A549 (cell line): ENCODE measurements around the gene PRSS2. TPM values are rescaled to one million over a fixed set of nuclear protein-coding genes. Genes with fewer than 3 reads are reported as not detected.

ENCODE experiments used
- ATAC-seq, 2 experiments: fragments of 200-7000 bp in 1 of 2; fragments of >200 bp in 1 of 2; cut with Nextera tagmentation in 1 of 2; cut with Tn5 transposase in 1 of 2; 3 replicates each; pipeline versions ENCODE4 v1.8.0 to v1.9.1; 2018 to 2020; ENCODE audit warnings: mild to moderate bottlenecking in 1 of 2, moderate library complexity in 1 of 2
- CTCF ChIA-PET: fragments of 300-600 bp; sonication (Branson Sonifier 250); formaldehyde crosslinking; extraction: SDS; loops from one replicate; lab custom pipeline; 2021; ENCODE audit warnings: antibody characterized with exemption, inconsistent platforms; lab: Yijun Ruan, JAX
- POLR2A ChIA-PET: fragments of 350-600 bp; formaldehyde crosslinking; extraction: SDS; loops from one replicate; lab custom pipeline; 2021; ENCODE audit warnings: antibody characterized with exemption, inconsistent platforms; lab: Yijun Ruan, JAX
- DNase-seq, 2 experiments: peaks; one replicate each; pipeline versions ENCODE4 v3.0.0 to v3.0.0-alpha.2; 2011 to 2016; ENCODE audit warnings: low read depth in 1 of 2, low spot score in 1 of 2
- FAIRE-seq: peaks from 2 replicates; lab custom pipeline; 2011; peaks lifted over from hg19 to GRCh38; lab: Jason Lieb, UNC
- H3K27ac ChIP-seq, 2 experiments: fragments of >200 bp; sonication (Bioruptor Twin); formaldehyde crosslinking; 3 replicates each; pipeline ENCODE4 v1.5.1; 2016 to 2017
- H3K4me1 ChIP-seq: fragments of >200 bp; sonication (Bioruptor Twin); formaldehyde crosslinking; 3 replicates; pipeline ENCODE4 v1.6.1; 2016
- H3K4me2 ChIP-seq: fragments of >200 bp; sonication (Bioruptor Twin); formaldehyde crosslinking; 3 replicates; pipeline ENCODE4 v1.6.1; 2016
- H3K4me3 ChIP-seq: fragments of >200 bp; sonication (Bioruptor Twin); formaldehyde crosslinking; 3 replicates; pipeline ENCODE4 v1.5.1; 2016
- H3K9me3 ChIP-seq: fragments of >200 bp; sonication (Bioruptor Twin); formaldehyde crosslinking; 3 replicates; pipeline ENCODE4 v1.6.1; 2016
- ATOH8 ChIP-seq: fragments of 250-450 bp; sonication (Bioruptor Pico); IDR thresholded peaks from 2 replicates; pipeline ENCODE4 v1.5.0; 2020; ENCODE audit warnings: low read depth, mild to moderate bottlenecking, moderate library complexity
- BHLHE40 ChIP-seq: IDR thresholded peaks from 2 replicates; pipeline ENCODE4 v1.6.1; 2012; ENCODE audit warnings: low read depth, low read length, inconsistent platforms
- CEBPB ChIP-seq, 2 experiments: fragments of >200 bp in 1 of 2; sonication (Bioruptor Twin) in 1 of 2; formaldehyde crosslinking in 1 of 2; IDR thresholded peaks; 2 replicates each; pipeline ENCODE4 v1.6.1; 2012 to 2016
- EHF ChIP-seq: fragments of 250-450 bp; sonication (Bioruptor Pico); IDR thresholded peaks from 2 replicates; pipeline ENCODE4 v1.5.0; 2020; ENCODE audit warnings: mild to moderate bottlenecking
- EHMT2 ChIP-seq: fragments of 200-600 bp; sonication (generic); IDR thresholded peaks from 2 replicates; pipeline ENCODE4 v1.6.1; 2016; ENCODE audit warnings: antibody characterized with exemption, low read depth, mild to moderate bottlenecking, moderate library complexity
- EP300 ChIP-seq, 2 experiments: fragments of >200 bp; sonication (Bioruptor Twin); formaldehyde crosslinking; IDR thresholded peaks; 2 replicates in 1 of 2; 3 replicates in 1 of 2; pipeline ENCODE4 v1.6.1; 2016 to 2017
- FOXS1 ChIP-seq: fragments of 250-450 bp; sonication (Bioruptor Pico); IDR thresholded peaks from 2 replicates; pipeline ENCODE4 v1.5.0; 2020; ENCODE audit warnings: mild to moderate bottlenecking, moderate library complexity
- HOXA7 ChIP-seq: fragments of 250-450 bp; sonication (Bioruptor Pico); IDR thresholded peaks from 2 replicates; pipeline ENCODE4 v1.5.0; 2020; ENCODE audit warnings: mild to moderate bottlenecking, moderate library complexity
- MAZ ChIP-seq: fragments of 150-350 bp; IDR thresholded peaks from 2 replicates; pipeline ENCODE4 v1.6.1; 2014; ENCODE audit warnings: antibody characterized with exemption, low read depth, low read length, borderline replicate concordance
- NFE2L2 ChIP-seq: fragments of 150-350 bp; conservative IDR thresholded peaks from 2 replicates; pipeline ENCODE4 v1.6.1; 2014; ENCODE audit warnings: low read length
- POLR2AphosphoS2 ChIP-seq: conservative IDR thresholded peaks from 2 replicates; pipeline ENCODE4 v1.6.1; 2012; ENCODE audit warnings: low read length, improper control_type of control experiment, inconsistent platforms
- RNF2 ChIP-seq: fragments of 200-600 bp; sonication (generic); IDR thresholded peaks from 2 replicates; pipeline ENCODE4 v1.6.1; 2016; ENCODE audit warnings: low read depth, mild to moderate bottlenecking, antibody characterized with exemption, moderate library complexity, borderline replicate concordance
- SREBF2 ChIP-seq: fragments of 450-650 bp; IDR thresholded peaks from 2 replicates; pipeline ENCODE4 v1.6.1; 2014; ENCODE audit warnings: mild to moderate bottlenecking, moderate library complexity
- TP53 ChIP-seq: fragments of 250-450 bp; sonication (Bioruptor Pico); IDR thresholded peaks from 2 replicates; pipeline ENCODE4 v1.5.0; 2021; ENCODE audit warnings: mild to moderate bottlenecking, moderate library complexity
- WGBS: methylation state at CpG from one replicate; pipeline ENCODE4 v1.1.6; 2017; ENCODE audit errors: missing lambda C conversion rate; 5-methylcytosine and 5-hydroxymethylcytosine counted together
- polyA plus RNA-seq, 4 experiments: library from polyadenylated mRNA; depleted of rRNA in 3 of 4; stranded (reverse); fragments of >200 nt; fragmentation: RNase III in 1 of 4; extraction: RNeasy Plus Mini Kit Qiagen cat#74134 plus additional on column Dnase treatment in 1 of 4; gene quantifications; 2 replicates in 3 of 4; 3 replicates in 1 of 4; pipeline ENCODE4 v1.2.3, GENCODE V29; 2011 to 2017
- TF ChIP-seq, protein P1 (sequence below): fragments of >200 bp; sonication (Bioruptor Twin); formaldehyde crosslinking; IDR thresholded peaks from 3 replicates; pipeline ENCODE4 v1.6.1; 2016

Gene PRSS2
- polyA plus RNA-seq, 2 of the 4 experiments (the other 2 are of a cell fraction), result not detected

- TF ChIP-seq ATOH8 (CRISPR knock-in tag) (no peak), MAZ (no peak)
Measured at GRCh38 chr7:142796001-142796500, 25.3 kb downstream of the PRSS2 start (continued).

DNA sequence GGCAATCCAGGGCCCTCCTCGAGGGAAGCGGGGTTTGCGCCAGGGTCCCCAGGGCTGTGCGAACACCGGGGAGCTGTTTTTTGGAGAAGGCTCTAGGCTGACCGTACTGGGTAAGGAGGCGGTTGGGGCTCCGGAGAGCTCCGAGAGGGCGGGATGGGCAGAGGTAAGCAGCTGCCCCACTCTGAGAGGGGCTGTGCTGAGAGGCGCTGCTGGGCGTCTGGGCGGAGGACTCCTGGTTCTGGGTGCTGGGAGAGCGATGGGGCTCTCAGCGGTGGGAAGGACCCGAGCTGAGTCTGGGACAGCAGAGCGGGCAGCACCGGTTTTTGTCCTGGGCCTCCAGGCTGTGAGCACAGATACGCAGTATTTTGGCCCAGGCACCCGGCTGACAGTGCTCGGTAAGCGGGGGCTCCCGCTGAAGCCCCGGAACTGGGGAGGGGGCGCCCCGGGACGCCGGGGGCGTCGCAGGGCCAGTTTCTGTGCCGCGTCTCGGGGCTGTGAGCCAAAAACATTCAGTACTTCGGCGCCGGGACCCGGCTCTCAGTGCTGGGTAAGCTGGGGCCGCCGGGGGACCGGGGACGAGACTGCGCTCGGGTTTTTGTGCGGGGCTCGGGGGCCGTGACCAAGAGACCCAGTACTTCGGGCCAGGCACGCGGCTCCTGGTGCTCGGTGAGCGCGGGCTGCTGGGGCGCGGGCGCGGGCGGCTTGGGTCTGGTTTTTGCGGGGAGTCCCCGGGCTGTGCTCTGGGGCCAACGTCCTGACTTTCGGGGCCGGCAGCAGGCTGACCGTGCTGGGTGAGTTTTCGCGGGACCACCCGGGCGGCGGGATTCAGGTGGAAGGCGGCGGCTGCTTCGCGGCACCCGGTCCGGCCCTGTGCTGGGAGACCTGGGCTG, 26.0 kb downstream of the PRSS2 start:
- ChIA-PET CTCF (interaction anchor here (1.4 to 3.8 kb wide), 5 partner anchors 11 to 261 kb away, joined by 4 to 21 read pairs (median 5); no protein-coding TSS in a partner anchor), POLR2A (no interaction called here)
- ATAC-seq, result peak in 1 of 2 experiments; percentile 43; a peak in 3 of 6 replicates
- no peak overlapping the region for H3K4me3 ChIP-seq
- no peak for FAIRE-seq
- WGBS, result 36% methylated on average over 34 of the region's 74 CpGs
- H3K4me1 ChIP-seq, result no peaks in the 10 kb centered on the region
- H3K4me2 ChIP-seq, result no peak overlapping the region
- DNase-seq, result no peak
- H3K27ac ChIP-seq, result no peak overlapping the region
- no peak for TF ChIP-seq RNF2
- TF ChIP-seq, protein P1, sequence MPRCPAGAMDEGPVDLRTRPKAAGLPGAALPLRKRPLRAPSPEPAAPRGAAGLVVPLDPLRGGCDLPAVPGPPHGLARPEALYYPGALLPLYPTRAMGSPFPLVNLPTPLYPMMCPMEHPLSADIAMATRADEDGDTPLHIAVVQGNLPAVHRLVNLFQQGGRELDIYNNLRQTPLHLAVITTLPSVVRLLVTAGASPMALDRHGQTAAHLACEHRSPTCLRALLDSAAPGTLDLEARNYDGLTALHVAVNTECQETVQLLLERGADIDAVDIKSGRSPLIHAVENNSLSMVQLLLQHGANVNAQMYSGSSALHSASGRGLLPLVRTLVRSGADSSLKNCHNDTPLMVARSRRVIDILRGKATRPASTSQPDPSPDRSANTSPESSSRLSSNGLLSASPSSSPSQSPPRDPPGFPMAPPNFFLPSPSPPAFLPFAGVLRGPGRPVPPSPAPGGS, result no peak
- TF ChIP-seq POLR2AphosphoS2, result no peak
- H3K9me3 ChIP-seq, result no peaks in the 10 kb centered on the region

DNA sequence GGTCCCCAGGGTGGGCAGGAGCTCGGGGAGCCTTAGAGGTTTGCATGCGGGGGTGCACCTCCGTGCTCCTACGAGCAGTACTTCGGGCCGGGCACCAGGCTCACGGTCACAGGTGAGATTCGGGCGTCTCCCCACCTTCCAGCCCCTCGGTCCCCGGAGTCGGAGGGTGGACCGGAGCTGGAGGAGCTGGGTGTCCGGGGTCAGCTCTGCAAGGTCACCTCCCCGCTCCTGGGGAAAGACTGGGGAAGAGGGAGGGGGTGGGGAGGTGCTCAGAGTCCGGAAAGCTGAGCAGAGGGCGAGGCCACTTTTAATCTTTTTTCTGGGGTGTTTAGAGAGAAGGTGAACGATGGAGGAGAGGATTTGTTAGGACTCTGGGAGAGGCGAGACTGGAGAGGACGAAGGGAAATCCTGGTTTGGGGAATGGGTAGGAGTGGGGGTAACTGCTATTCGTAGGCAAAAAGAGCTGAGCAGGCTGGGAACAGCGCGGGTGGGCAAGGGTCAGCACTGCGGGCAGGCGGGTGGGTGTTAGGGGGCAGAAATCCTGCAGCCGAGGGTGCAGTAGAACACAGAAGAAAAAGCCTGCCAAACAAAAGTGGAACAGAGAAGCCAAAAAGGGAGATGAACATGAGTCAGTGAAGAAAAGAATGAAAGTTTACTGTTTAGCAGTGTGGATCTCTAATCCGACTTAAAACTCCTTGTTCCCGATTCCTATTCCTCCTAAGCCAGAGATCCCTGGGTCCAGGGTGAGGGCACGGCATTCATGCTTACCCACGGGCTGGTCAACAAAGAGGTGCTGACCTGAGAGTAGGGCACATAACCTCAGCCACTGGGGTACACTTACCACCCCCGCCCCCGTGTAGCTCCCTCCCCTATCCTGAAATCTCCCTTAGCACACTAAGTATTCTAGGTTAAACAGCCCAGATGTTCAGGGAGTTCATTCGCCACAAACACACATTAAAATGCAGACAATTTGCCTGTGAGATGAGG, 26.9 kb downstream of the PRSS2 start:
- 16% methylated on average over 18 of the region's 33 CpGs for WGBS
- Histone ChIP-seq H3K9me3 (no peaks in the 10 kb centered on the region), H3K4me2 (no peak overlapping the region), H3K4me3 (no peak overlapping the region), H3K4me1 (no peaks in the 10 kb centered on the region), H3K27ac (no peak overlapping the region)
- no peak for DNase-seq
- TF ChIP-seq EHF (CRISPR knock-in tag) (no peak), SREBF2 (no peak), FOXS1 (CRISPR knock-in tag) (no peak), NFE2L2 (no peak), CEBPB (IDR thresholded peaks at IDR 0.05) (no peak), TP53 (no peak), BHLHE40 (no peak), HOXA7 (CRISPR knock-in tag) (no peak), EP300 (IDR thresholded peaks at IDR 0.05) (no peak), EHMT2 (no peak)
- no peak for ATAC-seq
- POLR2A ChIA-PET, result no interaction called here
- no peak for FAIRE-seq
- CTCF ChIA-PET, result interaction anchor here (0.8 to 3.8 kb wide), 6 partner anchors 10 to 338 kb away, joined by 4 to 21 read pairs (median 7); no protein-coding TSS in a partner anchor
